HG03095 (cell line): ENCODE data around the gene SIM1.

ENCODE experiments used
- ATAC-seq: cut with Tn5 transposase; IDR thresholded peaks from one replicate; pipeline ENCODE4 v1.9.1; 2021; ENCODE audit warnings: moderate library complexity; ENCODE audit not compliant: unreplicated experiment

The SIM1 gene

GRCh38 chr6:100470422-100471120 is 5.8 kb upstream of the SIM1 start:
- no peak for ATAC-seq

- no peak for ATAC-seq
These were observed 4.6 kb upstream of the SIM1 start for GRCh38 chr6:100469101-100469859.

- no peak for ATAC-seq
These were observed 3.4 kb upstream of the SIM1 start for GRCh38 chr6:100468016-100468622.

GRCh38 chr6:100467129-100468015 is 2.7 kb upstream of the SIM1 start:
- no peak for ATAC-seq

- no peak for ATAC-seq
These were observed 1.8 kb upstream of the SIM1 start for GRCh38 chr6:100466410-100467128.

GRCh38 chr6:100465701-100466409 is 1.1 kb upstream of the SIM1 start:
- no peak for ATAC-seq

GRCh38 chr6:100464162-100464851 is 414 bp downstream of the SIM1 start:
- ATAC-seq: no peak

- no peak for ATAC-seq
These were observed 1.0 kb downstream of the SIM1 start for GRCh38 chr6:100463630-100464161.

GRCh38 chr6:100462706-100463629 is 1.8 kb downstream of the SIM1 start:
- no peak for ATAC-seq

- no peak for ATAC-seq
These were observed 2.6 kb downstream of the SIM1 start for GRCh38 chr6:100461917-100462705.

GRCh38 chr6:100461278-100461916 is 3.3 kb downstream of the SIM1 start:
- ATAC-seq: no peak

GRCh38 chr6:100460650-100461204 is 4.0 kb downstream of the SIM1 start:
- ATAC-seq: no peak

- ATAC-seq: no peak
These were observed 5.0 kb downstream of the SIM1 start for GRCh38 chr6:100459592-100460184.

- no peak for ATAC-seq
These were observed 5.7 kb downstream of the SIM1 start for GRCh38 chr6:100458841-100459591.

GRCh38 chr6:100457311-100457990 is 7.3 kb downstream of the SIM1 start:
- no peak for ATAC-seq
